Lower leg skin (tissue), 4 donors: ENCODE results near the gene VASH1. TPM values are rescaled to one million over a fixed set of nuclear protein-coding genes. Genes with fewer than 3 reads are reported as not detected.

Experiments used
- DNase-seq, 2 donors: peaks; one replicate each; pipeline ENCODE4 v3.0.0-alpha.2; 2019; ENCODE audit warnings: low spot score in 2 of 2
- H3K4me3 ChIP-seq: fragments of 200-600 bp; sonication (generic); 2 replicates; pipeline ENCODE4 v1.5.1; 2017; ENCODE audit warnings: mild to moderate bottlenecking, low read depth; ENCODE audit not compliant: poor library complexity, severe bottlenecking
- CTCF ChIP-seq, 3 donors: fragments of 450-650 bp; IDR thresholded peaks; one replicate each; pipeline ENCODE4 v1.5.1; 2016; ENCODE audit warnings: antibody characterized with exemption in 3 of 3, mild to moderate bottlenecking in 3 of 3, moderate library complexity in 2 of 3
- POLR2A ChIP-seq, 2 donors: fragments of 450-650 bp; IDR thresholded peaks; one replicate each; pipeline ENCODE4 v1.6.1; 2016 to 2017; ENCODE audit warnings: antibody characterized with exemption in 2 of 2, mild to moderate bottlenecking in 1 of 2, moderate library complexity in 1 of 2
- WGBS, 2 donors: methylation state at CpG; one replicate each; pipeline ENCODE4 v1.1.5; 2018; 5-methylcytosine and 5-hydroxymethylcytosine counted together
- intact Hi-C: fragments of 100-400 bp; cut with DNase I; formaldehyde crosslinking; loops from one replicate; pipeline ENCODE4 v1.15.0; 2023; ENCODE audit warnings: low total_unique reads
- total RNA-seq, 4 donors: library from RNA; depleted of rRNA; stranded (reverse); fragments of >200 nt; gene quantifications; one replicate each; pipeline ENCODE4 v1.1.0, GENCODE V29; 2016

Gene VASH1
- total RNA-seq, 4 donors from 2014 or later, result 0.86 to 6.9 (median 1.3) TPM

DNA sequence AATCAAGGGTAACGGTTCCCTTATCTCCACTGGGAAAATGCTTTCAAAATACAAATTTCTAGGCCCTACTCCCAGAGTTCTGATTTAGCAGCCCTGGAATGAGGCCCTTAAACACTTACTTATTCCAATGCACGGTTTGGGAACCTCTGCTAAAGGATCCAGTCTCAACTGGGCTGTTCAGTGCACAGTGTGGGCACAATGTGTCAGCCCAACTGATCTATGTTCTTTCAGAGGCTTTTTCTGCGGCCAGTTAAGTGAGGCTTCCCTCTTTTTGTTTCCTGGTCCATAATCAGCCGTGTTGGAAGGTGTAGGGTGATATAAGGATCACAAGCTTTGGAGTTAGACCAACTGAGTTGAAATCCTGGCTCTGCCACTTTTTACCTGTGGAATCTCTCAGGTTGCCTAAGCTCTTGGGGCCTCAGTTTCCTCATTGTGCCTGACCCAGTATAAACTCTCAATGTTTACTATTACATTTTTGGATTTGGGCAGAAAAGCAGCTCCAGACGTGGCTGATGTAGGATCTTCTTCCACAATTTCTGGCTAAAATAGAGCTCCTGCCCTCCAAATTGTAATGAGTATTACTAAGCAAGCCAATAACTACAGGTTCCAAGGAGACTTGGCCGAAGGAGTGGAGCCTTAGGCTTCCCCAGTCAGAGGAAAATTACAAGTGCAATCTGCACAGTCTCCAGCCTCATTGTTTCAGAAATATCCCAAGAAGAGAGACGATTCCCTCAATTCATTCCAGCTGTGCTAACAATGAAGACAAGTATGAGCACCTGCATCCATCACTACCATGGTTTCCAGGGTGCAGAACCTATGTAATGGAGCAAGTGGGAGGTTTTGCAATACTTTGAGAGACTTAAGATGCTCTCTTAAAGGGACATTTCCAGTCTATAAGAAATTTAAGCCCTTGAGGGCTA lies 53.7 kb downstream of the VASH1 start:
- 35 to 39% methylated on average over 7 of the region's 7 CpGs for WGBS, 2 donors
- no peak for DNase-seq
- intact Hi-C loops, result no loop called here
- no peak for TF ChIP-seq CTCF (IDR thresholded peaks at IDR 0.05)
- no peak for TF ChIP-seq POLR2A (IDR thresholded peaks at IDR 0.05)
- H3K4me3 ChIP-seq, result no peak overlapping the region

- 75 to 81% methylated on average over 2 of the region's 2 CpGs for WGBS, 2 donors
- DNase-seq, result no peak
- TF ChIP-seq POLR2A (IDR thresholded peaks at IDR 0.05) (no peak), CTCF (IDR thresholded peaks at IDR 0.05) (no peak)
- intact Hi-C loops, result no loop called here
- H3K4me3 ChIP-seq, result no peak overlapping the region
Measured at GRCh38 chr14:76820700-76821099, 59.4 kb downstream of the VASH1 start.

- H3K4me3 ChIP-seq, result no peak within 1 kb of the TSS
- intact Hi-C loops, result no loop called here
- no peak for DNase-seq
- 71 to 86% methylated on average over 2 of the region's 2 CpGs for WGBS, 2 donors
- TF ChIP-seq POLR2A (IDR thresholded peaks at IDR 0.05), result no peak
- TF ChIP-seq CTCF (IDR thresholded peaks at IDR 0.05), result no peak
Measured at GRCh38 chr14:76826122-76826521, 64.9 kb downstream of the VASH1 start, which contains the start of gene LRRC74A. Gene LRRC74A, plus strand, starts transcription at chr14:76826408. Its CDS starts 290 bp downstream, at chr14:76826698.

DNA sequence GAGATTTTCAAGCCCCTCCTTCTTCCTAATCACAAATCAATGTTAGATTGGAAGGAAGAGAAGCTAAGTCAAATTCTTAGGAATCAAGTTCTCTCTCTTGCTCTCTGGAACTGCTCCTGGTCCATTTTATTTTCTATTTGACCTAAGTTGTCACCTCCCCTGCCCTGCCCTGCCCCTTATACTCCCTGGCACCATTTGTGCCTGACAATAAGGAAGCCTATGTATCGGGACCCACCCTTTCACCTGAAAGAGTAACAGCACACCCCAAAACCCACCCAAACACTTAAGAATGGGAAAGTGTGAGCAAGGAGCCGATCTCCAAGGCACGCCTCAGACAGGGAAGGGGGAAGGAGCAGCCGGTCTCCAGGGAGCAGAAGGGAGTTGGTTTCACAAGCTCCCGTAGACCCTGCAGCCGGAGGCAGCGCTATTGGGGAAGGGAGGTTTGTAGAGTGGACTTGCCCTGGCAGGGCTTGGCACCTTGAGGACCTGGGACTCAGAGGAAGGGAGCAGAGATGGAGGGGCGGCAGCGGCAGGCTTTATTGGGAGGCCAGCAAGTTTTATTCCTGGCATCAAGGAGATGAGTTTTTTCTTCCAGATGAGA lies 66.5 kb downstream of the VASH1 start:
- H3K4me3 ChIP-seq, result no peak overlapping the region
- TF ChIP-seq POLR2A (IDR thresholded peaks at IDR 0.05), result no peak
- no peak for TF ChIP-seq CTCF (IDR thresholded peaks at IDR 0.05)
- WGBS, 2 donors, result 52 to 54% methylated on average over 9 of the region's 9 CpGs

GRCh38 chr14:76828339-76829012 lies 67.2 kb downstream of the VASH1 start:
- TF ChIP-seq CTCF (IDR thresholded peaks at IDR 0.05), result no peak
- TF ChIP-seq POLR2A (IDR thresholded peaks at IDR 0.05), result no peak
- H3K4me3 ChIP-seq, result no peak overlapping the region
- DNase-seq, result no peak
- 56 to 67% methylated on average over 17 of the region's 17 CpGs for WGBS, 2 donors
- intact Hi-C loops, result no loop called here

More for the DNA sequence above, 66.5 kb downstream of the VASH1 start:
- DNase-seq, result no peak
- intact Hi-C loops, result no loop called here
